GM13976 (cell line): ENCODE measurements around the gene DOK7.

Experiments
- DNase-seq: peaks from one replicate; pipeline ENCODE4 v3.0.0; 2012; ENCODE audit warnings: low spot score
- in situ Hi-C: fragments of 300-500 bp; cut with MboI; formaldehyde crosslinking; loops from one replicate; pipeline ENCODE4 v1.12.0; 2022; ENCODE audit warnings: low sequenced_read_pairs, mixed read lengths, inconsistent platforms; ENCODE audit not compliant: unreplicated experiment
- TF ChIP-seq, protein P1 (sequence below): IDR thresholded peaks from 2 replicates; pipeline ENCODE4 v1.5.1; 2012; ENCODE audit warnings: borderline replicate concordance, mild to moderate bottlenecking; ENCODE audit not compliant: insufficient read depth; ENCODE audit errors: extremely low read depth, missing control alignments, control extremely low read depth

The DOK7 gene

DNA sequence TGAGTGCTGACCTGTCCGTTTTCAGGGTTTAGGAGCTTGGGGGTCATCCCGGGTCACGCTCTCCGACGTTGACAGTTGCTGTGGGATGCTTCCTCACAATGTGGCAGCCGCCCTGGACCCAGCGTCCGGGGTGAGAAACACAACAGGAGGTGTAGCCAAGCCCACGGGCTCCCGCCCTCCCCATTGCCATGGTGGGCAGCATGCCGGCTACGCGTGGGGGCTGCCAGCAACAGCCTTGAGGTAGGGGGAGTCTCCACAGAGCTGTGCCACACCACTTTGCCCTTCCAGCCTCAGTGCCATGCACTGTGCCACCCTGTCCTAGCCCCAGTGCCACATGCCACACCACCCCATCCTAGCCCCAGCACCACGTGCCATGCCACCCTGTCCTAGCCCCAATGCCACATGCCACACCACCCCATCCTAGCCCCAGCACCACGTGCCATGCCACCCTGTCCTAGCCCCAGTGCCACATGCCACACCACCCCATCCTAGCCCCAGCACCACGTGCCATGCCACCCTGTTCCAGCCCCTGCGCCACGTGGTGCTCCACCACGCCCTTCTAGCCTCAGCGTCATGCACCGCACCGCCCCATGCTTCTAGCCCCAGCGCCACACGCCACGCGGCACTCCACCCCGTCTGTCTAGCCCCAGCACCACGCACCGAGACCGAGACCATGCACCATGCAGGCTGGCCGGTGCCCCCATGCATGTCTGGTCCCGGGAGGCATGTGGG, 29.8 kb upstream of the DOK7 start:
- in situ Hi-C loops = no loop called here
- no peak for DNase-seq

DNA sequence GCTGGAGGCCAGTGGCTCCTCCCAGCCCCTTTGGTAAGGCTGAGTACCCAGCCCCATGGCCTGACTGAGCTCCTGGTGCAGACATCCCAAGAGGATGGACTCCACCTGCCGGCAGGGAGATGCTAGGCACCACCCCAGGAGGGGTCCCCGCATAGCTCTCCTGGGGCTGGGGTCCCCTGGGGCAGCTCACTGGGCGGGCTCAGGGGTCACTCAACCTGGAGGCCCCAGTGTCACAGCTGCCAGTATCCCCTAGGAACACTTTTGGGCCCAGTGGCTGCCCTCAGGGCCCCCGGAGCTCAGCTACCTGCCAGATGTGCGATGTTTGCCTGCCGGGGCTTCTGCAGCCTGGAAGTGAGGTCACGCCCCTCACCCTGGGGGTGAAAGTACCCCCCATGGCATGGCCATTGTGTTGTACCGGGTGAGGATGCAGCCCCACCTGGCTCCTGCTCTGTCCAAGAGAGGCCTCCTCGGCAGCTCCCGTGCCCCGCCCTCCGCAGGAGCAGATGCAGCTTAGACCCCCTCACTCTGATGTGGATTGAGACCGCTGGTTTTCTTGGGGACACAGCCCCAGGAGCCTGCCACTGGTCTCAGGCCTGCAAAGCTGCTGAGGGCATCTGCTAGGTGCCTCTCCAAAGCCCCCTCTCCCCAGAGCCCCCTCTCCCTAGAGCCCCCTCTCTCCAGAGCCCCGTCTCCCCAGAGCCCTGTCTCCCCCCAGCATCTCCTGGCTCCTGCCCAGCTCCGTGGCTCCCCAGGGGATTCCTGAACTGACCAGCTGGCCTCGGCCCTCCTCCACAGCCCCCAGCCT, 28.0 kb upstream of the DOK7 start:
- in situ Hi-C loops = no loop called here
- TF ChIP-seq, protein P1, sequence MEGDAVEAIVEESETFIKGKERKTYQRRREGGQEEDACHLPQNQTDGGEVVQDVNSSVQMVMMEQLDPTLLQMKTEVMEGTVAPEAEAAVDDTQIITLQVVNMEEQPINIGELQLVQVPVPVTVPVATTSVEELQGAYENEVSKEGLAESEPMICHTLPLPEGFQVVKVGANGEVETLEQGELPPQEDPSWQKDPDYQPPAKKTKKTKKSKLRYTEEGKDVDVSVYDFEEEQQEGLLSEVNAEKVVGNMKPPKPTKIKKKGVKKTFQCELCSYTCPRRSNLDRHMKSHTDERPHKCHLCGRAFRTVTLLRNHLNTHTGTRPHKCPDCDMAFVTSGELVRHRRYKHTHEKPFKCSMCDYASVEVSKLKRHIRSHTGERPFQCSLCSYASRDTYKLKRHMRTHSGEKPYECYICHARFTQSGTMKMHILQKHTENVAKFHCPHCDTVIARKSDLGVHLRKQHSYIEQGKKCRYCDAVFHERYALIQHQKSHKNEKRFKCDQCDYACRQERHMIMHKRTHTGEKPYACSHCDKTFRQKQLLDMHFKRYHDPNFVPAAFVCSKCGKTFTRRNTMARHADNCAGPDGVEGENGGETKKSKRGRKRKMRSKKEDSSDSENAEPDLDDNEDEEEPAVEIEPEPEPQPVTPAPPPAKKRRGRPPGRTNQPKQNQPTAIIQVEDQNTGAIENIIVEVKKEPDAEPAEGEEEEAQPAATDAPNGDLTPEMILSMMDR = no peak
- DNase-seq = no peak

More for the DNA sequence above, 29.8 kb upstream of the DOK7 start:
- TF ChIP-seq, protein P1 = no peak

DNA sequence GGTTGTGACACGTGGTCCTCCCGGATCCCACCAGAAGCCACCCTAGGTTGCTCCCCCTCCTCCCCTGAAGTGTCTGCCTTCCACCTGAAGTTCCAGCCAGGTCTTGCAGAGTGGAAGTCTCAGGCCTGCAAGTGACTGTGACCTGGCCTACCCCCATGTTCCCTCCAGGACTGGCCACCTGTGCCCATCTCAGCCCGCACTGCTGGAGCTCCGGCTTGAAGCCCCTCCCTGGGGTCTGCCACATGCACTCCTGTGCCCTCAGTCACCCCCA, 27.5 kb upstream of the DOK7 start:
- TF ChIP-seq, protein P1 = no peak
- no peak for DNase-seq
- in situ Hi-C loops = no loop called here

DNA sequence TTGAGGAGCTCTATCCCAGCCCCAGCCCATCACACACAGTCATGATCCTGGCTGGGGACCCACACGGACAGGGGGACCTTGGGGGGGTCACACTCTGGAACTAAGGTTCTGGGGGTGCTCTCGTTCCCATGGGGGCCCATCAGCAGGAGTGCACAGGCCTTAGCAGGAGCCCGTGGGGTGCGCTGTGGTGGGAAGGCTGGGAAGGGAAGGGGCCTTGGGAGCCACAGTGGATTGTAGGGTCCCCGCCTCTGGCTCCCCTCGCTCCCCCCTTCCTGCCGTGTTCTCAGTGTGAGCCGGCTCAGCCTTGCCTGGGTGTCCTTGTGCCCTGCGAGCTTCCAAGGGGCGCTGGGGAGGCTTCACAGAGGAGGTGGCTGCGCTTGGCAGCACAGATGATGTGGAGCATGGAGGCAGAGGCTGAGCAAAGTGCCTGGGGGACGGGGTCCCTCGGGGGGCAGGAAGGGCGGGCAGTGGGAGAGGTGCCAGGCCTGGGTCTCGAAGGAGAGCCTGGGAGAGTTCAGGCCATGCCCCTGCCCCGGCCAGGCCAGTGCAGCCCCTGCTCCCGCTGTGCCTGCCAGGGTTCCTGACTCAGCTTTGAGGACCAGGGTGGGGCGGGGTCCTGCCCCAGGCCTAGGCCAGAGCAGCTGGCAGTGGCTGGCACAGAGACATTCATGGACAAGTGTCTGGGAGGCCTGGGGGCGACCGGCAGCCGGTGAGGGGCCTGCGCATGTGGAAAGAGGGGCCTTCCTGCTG, 26.9 kb upstream of the DOK7 start:
- in situ Hi-C loops = no loop called here
- TF ChIP-seq, protein P1 = no peak
- DNase-seq = no peak

DNA sequence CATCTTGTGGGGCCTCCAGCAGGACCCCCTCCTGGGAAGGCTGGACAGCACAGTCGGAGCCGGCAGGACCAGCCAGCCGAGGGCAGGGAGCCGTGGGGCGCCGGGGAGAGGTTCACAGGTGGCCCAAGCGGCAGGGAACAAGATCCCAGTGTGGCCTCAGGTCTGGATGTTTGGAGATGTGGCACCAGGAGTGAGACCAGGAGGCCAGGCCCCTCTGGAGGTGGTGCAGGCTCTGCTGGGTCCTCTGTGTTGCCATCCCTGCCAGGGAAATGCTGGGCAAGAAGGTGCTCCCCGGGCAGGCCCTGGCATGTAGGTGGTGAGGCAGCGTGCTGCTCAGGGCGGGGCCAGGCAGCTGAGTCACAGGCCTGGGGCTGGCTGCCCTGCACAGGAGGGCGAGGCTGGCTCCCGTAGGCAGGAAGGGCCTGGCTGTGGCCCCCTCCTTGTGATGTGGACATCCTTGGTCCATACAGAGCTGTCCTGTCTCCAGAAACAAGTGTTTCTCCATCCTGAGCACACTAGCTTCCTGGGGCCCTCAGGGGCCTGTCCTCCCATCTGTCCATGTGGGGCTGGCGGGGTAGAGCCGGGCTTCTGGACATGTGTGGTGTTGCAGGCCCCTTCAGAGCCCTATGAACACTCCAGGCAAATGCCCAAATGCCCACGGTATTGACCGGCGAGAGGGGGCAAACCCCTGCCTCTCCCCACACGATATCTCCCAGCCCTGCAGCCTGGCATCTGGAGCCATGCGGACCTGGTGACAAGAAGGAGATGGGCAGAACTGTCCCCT, 26.1 kb upstream of the DOK7 start:
- TF ChIP-seq, protein P1 = no peak
- in situ Hi-C loops = no loop called here
- DNase-seq = no peak

DNA sequence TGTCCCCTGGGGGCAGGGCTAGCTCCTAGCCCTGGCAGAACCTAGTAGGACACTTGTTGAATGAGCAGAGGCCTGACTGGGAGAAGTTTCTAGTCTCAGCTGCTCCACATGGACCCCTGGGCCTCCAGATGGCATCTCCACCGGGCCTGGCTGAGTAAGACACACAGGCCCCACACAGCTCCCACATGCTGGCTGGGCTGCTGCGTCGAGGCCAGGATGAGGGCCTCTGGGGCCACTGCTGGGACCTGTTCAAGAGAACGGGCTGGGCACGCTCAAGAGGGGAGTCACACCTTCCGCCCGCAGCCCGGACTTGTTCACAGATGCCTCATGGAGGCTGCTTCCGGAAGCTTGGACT, 25.5 kb upstream of the DOK7 start:
- DNase-seq = no peak
- in situ Hi-C loops = no loop called here
- TF ChIP-seq, protein P1 = no peak
